Liver (tissue), 9 donors: ENCODE measurements around the gene C17orf50. TPM values are rescaled to one million over a fixed set of nuclear protein-coding genes. Genes with fewer than 3 reads are reported as not detected.

ENCODE experiments used
- DNase-seq: peaks from one replicate; pipeline ENCODE4 v3.0.0-alpha.2; 2017; ENCODE audit warnings: low spot score
- H3K27ac ChIP-seq, 2 donors: one replicate each; pipeline ENCODE4 v1.7.0; 2013; ENCODE audit warnings: inconsistent platforms in 2 of 2, low read length in 2 of 2, control low read depth in 1 of 2, low read depth in 1 of 2, mild to moderate bottlenecking in 1 of 2
- H3K27me3 ChIP-seq, 4 donors: one replicate each; pipeline versions ENCODE4 v1.6.1 to v1.7.0; 2013; ENCODE audit warnings: low read length in 3 of 4, inconsistent platforms in 1 of 4, mild to moderate bottlenecking in 1 of 4, moderate library complexity in 1 of 4; ENCODE audit not compliant: control insufficient read depth in 4 of 4, insufficient read depth in 4 of 4
- H3K36me3 ChIP-seq, 4 donors: one replicate each; pipeline versions ENCODE4 v1.6.1 to v1.7.0; 2013; ENCODE audit warnings: low read length in 3 of 4, mild to moderate bottlenecking in 3 of 4, low read depth in 1 of 4, moderate library complexity in 1 of 4; ENCODE audit not compliant: control insufficient read depth in 4 of 4, insufficient read depth in 3 of 4
- H3K4me1 ChIP-seq, 4 donors: one replicate each; pipeline versions ENCODE4 v1.6.1 to v1.7.0; 2013; ENCODE audit warnings: low read length in 3 of 4, mild to moderate bottlenecking in 3 of 4, moderate library complexity in 1 of 4; ENCODE audit not compliant: control insufficient read depth in 4 of 4, insufficient read depth in 4 of 4
- H3K4me3 ChIP-seq, 3 donors: one replicate each; pipeline versions ENCODE4 v1.6.1 to v1.7.0; 2013; ENCODE audit warnings: low read length in 3 of 3, control low read depth in 1 of 3, low read depth in 1 of 3, mild to moderate bottlenecking in 1 of 3
- H3K9ac ChIP-seq, 2 donors: one replicate each; pipeline ENCODE4 v1.7.0; 2013; ENCODE audit warnings: low read length in 2 of 2, mild to moderate bottlenecking in 2 of 2, moderate library complexity in 2 of 2, control low read depth in 1 of 2, low read depth in 1 of 2
- H3K9me3 ChIP-seq, 4 donors: one replicate each; pipeline versions ENCODE4 v1.6.1 to v1.7.0; 2013; ENCODE audit warnings: low read length in 3 of 4; ENCODE audit not compliant: control insufficient read depth in 4 of 4
- ATF3 ChIP-seq: IDR thresholded peaks from 2 replicates; pipeline ENCODE4 v1.6.1; 2016; ENCODE audit warnings: antibody characterized with exemption
- EGR1 ChIP-seq, 2 donors: IDR thresholded peaks; 2 replicates each; pipeline ENCODE4 v1.6.1; 2016 to 2018; ENCODE audit warnings: antibody characterized with exemption in 2 of 2, low read depth in 2 of 2
- FOXA1 ChIP-seq: IDR thresholded peaks from 2 replicates; pipeline ENCODE4 v1.6.1; 2016; ENCODE audit warnings: antibody characterized with exemption
- FOXA2 ChIP-seq: IDR thresholded peaks from 2 replicates; pipeline ENCODE4 v1.6.1; 2016; ENCODE audit warnings: antibody characterized with exemption
- GABPA ChIP-seq, 2 donors: IDR thresholded peaks in 1 of 2; conservative IDR thresholded peaks in 1 of 2; 2 replicates each; pipeline ENCODE4 v1.6.1; 2016; ENCODE audit warnings: antibody characterized with exemption in 2 of 2, mild to moderate bottlenecking in 1 of 2, moderate library complexity in 1 of 2
- HNF4A ChIP-seq, 2 donors: conservative IDR thresholded peaks; 2 replicates each; pipeline ENCODE4 v1.6.1; 2016; ENCODE audit warnings: antibody characterized with exemption in 2 of 2, mild to moderate bottlenecking in 2 of 2
- HNF4G ChIP-seq: IDR thresholded peaks from 2 replicates; pipeline ENCODE4 v1.6.1; 2016; ENCODE audit warnings: antibody characterized with exemption
- JUND ChIP-seq, 2 donors: IDR thresholded peaks; 2 replicates each; pipeline ENCODE4 v1.6.1; 2016; ENCODE audit warnings: antibody characterized with exemption in 2 of 2
- NR2F2 ChIP-seq: IDR thresholded peaks from 2 replicates; pipeline ENCODE4 v1.6.1; 2016; ENCODE audit warnings: antibody characterized with exemption
- RAD21 ChIP-seq, 2 donors: IDR thresholded peaks; 2 replicates each; pipeline ENCODE4 v1.6.1; 2016; ENCODE audit warnings: antibody characterized with exemption in 2 of 2, mild to moderate bottlenecking in 2 of 2
- REST ChIP-seq: IDR thresholded peaks from 2 replicates; pipeline ENCODE4 v1.6.1; 2016; ENCODE audit warnings: antibody characterized with exemption, mild to moderate bottlenecking
- RXRA ChIP-seq, 2 donors: IDR thresholded peaks; 2 replicates each; pipeline ENCODE4 v1.6.1; 2017 to 2018; ENCODE audit warnings: antibody characterized with exemption in 2 of 2, mild to moderate bottlenecking in 1 of 2
- SP1 ChIP-seq: IDR thresholded peaks from 2 replicates; pipeline ENCODE4 v1.6.1; 2018; ENCODE audit warnings: antibody characterized with exemption, mild to moderate bottlenecking
- TAF1 ChIP-seq: conservative IDR thresholded peaks from 2 replicates; pipeline ENCODE4 v1.6.1; 2016; ENCODE audit warnings: antibody characterized with exemption, mild to moderate bottlenecking
- WGBS: extraction: QIAGEN DNeasy Blood & Tissue Kit; methylation state at CpG from one replicate; pipeline ENCODE4 v1.1.7; 2013; 5-methylcytosine and 5-hydroxymethylcytosine counted together
- polyA plus RNA-seq, 2 donors: library from polyadenylated mRNA; stranded (reverse) in 1 of 2; unstranded in 1 of 2; fragments of 200-250 nt in 1 of 2; fragments of >200 nt in 1 of 2; fragmentation: Nextera tagmentation in 1 of 2; extraction: Ambion mirVana in 1 of 2; gene quantifications; one replicate each; pipeline versions ENCODE4 v1.2.1 to v1.2.3, GENCODE V29; 2013 to 2015
- total RNA-seq, 2 donors: library from RNA; depleted of rRNA; stranded (reverse); fragments of >200 nt; gene quantifications; one replicate each; pipeline ENCODE4 v1.2.3, GENCODE V29; 2014
- TF ChIP-seq, protein P1 (sequence below): fragments of 150-350 bp; IDR thresholded peaks from 2 replicates; pipeline ENCODE4 v1.5.1; 2017; ENCODE audit warnings: improper control_type of control experiment, low read depth, low read length; ENCODE audit not compliant: missing input control
- TF ChIP-seq, protein P2 (sequence below): IDR thresholded peaks from 2 replicates; pipeline ENCODE4 v1.6.1; 2016; ENCODE audit warnings: antibody characterized with exemption
- donor health status: healthy.
- donor health status: healthy.
- donor health status: healthy.
- donor health status: healthy.
- donor health status: healthy.

The C17orf50 gene
- total RNA-seq (not detected), polyA plus RNA-seq (not detected)

DNA sequence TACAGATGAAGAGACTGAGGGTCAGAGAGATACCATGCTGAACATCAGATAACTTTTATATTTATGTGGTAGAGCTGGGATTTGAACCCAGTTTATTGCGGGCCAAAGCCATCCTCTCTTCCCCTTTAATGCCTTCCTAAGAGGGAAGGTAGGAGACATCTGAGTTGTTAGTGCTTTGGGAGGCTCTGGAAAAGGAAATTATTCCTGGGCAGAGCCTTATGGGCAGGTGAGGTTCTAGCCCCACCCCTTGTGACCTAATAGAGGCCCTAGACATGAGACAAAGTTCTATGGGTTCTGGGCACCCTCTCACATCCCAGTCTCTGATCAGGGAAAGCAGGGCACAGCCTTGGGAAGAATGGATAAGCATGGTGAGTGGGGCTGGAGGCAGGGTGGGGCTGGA lies at the start of gene C17orf50:
Gene C17orf50, plus strand, starts transcription at position 301 of the 400 bp plus-strand sequence. Its CDS starts 55 bp downstream, at position 356.
- Histone ChIP-seq H3K9me3 (no peaks in the 10 kb centered on the region), H3K4me3 (no peak within 1 kb of the TSS), H3K27ac (no peak within 1 kb of the TSS), H3K4me1 (peaks cover 2 to 12% (median 6%) of the 10 kb centered on the region in 4 donors), H3K27me3 (no peaks in the 10 kb centered on the region), H3K9ac (no peak within 1 kb of the TSS), H3K36me3 (no peaks in the 10 kb centered on the region)
- TF ChIP-seq FOXA1 = no peak
- TF ChIP-seq NR2F2 = no peak
- TF ChIP-seq JUND (IDR thresholded peaks at IDR 0.05) = no peak
- no peak for TF ChIP-seq HNF4G
- TF ChIP-seq, protein P1, sequence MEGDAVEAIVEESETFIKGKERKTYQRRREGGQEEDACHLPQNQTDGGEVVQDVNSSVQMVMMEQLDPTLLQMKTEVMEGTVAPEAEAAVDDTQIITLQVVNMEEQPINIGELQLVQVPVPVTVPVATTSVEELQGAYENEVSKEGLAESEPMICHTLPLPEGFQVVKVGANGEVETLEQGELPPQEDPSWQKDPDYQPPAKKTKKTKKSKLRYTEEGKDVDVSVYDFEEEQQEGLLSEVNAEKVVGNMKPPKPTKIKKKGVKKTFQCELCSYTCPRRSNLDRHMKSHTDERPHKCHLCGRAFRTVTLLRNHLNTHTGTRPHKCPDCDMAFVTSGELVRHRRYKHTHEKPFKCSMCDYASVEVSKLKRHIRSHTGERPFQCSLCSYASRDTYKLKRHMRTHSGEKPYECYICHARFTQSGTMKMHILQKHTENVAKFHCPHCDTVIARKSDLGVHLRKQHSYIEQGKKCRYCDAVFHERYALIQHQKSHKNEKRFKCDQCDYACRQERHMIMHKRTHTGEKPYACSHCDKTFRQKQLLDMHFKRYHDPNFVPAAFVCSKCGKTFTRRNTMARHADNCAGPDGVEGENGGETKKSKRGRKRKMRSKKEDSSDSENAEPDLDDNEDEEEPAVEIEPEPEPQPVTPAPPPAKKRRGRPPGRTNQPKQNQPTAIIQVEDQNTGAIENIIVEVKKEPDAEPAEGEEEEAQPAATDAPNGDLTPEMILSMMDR = no peak
- TF ChIP-seq TAF1 = no peak
- no peak for TF ChIP-seq EGR1 (IDR thresholded peaks at IDR 0.05; ENCODE audit: low read depth in 2 of 2)
- TF ChIP-seq ATF3 = no peak
- TF ChIP-seq REST = no peak
- WGBS = 96% methylated on average over 1 of the region's 1 CpG
- DNase-seq = no peak

DNA sequence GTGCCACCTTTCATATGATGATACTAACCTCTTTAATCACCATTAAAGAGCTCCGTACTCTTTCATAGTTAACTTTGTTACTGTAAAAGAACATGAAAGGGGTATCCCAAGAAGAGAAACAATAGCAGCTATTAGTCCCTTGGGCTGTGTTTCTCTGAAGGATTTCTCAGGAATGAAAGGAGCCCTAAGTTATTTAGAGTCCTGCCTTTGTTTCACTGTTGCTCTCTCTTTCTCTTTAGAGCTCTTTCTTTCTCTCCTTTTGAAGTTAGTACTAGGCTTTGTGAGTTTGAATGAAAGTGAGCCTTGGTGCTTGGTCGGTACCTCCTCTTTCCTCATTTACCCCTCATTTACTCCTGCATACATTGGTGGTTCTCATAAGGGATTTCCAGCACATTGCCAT lies 49.7 kb upstream of the C17orf50 start:
- H3K4me3 ChIP-seq = no peak overlapping the region
- no peak for TF ChIP-seq REST
- no peak for TF ChIP-seq RAD21 (IDR thresholded peaks at IDR 0.05)
- TF ChIP-seq, protein P2, sequence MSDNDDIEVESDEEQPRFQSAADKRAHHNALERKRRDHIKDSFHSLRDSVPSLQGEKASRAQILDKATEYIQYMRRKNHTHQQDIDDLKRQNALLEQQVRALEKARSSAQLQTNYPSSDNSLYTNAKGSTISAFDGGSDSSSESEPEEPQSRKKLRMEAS = no peak
- no peak for TF ChIP-seq FOXA1
- TF ChIP-seq, protein P1 = no peak
- no peak for TF ChIP-seq JUND (IDR thresholded peaks at IDR 0.05)
- no peak for TF ChIP-seq HNF4G
- TF ChIP-seq ATF3 = no peak
- no peak for TF ChIP-seq TAF1
- no peak for TF ChIP-seq SP1
- no peak for TF ChIP-seq RXRA (IDR thresholded peaks at IDR 0.05)
- TF ChIP-seq GABPA (IDR thresholded peaks at IDR 0.05 in 1 of 2, conservative IDR thresholded peaks at IDR 0.05 in 1 of 2) = no peak
- no peak for TF ChIP-seq EGR1 (IDR thresholded peaks at IDR 0.05; ENCODE audit: low read depth in 2 of 2)
- TF ChIP-seq NR2F2 = no peak
- TF ChIP-seq HNF4A (conservative IDR thresholded peaks at IDR 0.05) = no peak
- TF ChIP-seq FOXA2 = no peak
- 100% methylated on average over 2 of the region's 2 CpGs for WGBS
- H3K4me1 ChIP-seq = peaks cover 0 to 25% (median 18%) of the 10 kb centered on the region in 4 donors
- no peak overlapping the region for H3K9ac ChIP-seq
- DNase-seq = no peak
- H3K9me3 ChIP-seq = no peaks in the 10 kb centered on the region
- no peaks in the 10 kb centered on the region for H3K27me3 ChIP-seq
- no peak overlapping the region for H3K27ac ChIP-seq
- H3K36me3 ChIP-seq = peaks cover 0 to 2% (median 0%) of the 10 kb centered on the region in 4 donors
